CD4-positive, alpha-beta T cell treated with Interferon alpha-2 for 1 hour (primary cell): Measurements from ENCODE around the gene NUDT22.

Experiments
- DNase-seq, 2 donors: peaks; one replicate each; pipeline ENCODE4 v3.0.0-alpha.2; 2020 to 2022

Gene NUDT22

GRCh38 chr11:64229744-64230170 is 3.7 kb downstream of the NUDT22 start:
- DNase-seq, result no peak

GRCh38 chr11:64230171-64230984 is 4.3 kb downstream of the NUDT22 start, which contains the start of gene DNAJC4:
Gene DNAJC4 (plus strand): TSS chr11:64230548. CDS start chr11:64230855, 307 bp downstream.
- peak; percentile 89 to 92 for DNase-seq

DNA sequence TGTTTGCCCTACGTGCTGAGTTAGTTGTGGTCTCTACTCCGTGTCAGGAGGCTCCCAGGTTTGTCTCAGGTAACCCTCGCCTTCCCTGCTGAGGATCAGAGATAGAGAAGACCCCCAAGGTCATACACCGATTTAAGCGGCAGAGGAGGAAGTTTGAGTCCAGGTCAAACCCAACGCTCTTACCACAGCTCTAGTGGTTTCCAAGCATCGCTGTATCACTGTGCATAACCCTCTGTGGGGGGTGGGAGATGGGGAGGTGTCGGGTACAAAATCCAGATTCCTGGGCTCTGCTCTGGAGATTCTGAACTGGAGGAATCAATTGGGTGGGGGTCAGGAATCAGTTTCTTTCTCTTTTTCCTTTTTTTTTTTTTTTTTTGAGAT is 4.9 kb downstream of the NUDT22 start:
- no peak for DNase-seq

GRCh38 chr11:64231546-64231945 is 5.5 kb downstream of the NUDT22 start:
- no peak for DNase-seq

- no peak for DNase-seq
Observed at GRCh38 chr11:64232182-64232966, 6.3 kb downstream of the NUDT22 start.

GRCh38 chr11:64232967-64233315 is 6.9 kb downstream of the NUDT22 start:
- no peak for DNase-seq

DNA sequence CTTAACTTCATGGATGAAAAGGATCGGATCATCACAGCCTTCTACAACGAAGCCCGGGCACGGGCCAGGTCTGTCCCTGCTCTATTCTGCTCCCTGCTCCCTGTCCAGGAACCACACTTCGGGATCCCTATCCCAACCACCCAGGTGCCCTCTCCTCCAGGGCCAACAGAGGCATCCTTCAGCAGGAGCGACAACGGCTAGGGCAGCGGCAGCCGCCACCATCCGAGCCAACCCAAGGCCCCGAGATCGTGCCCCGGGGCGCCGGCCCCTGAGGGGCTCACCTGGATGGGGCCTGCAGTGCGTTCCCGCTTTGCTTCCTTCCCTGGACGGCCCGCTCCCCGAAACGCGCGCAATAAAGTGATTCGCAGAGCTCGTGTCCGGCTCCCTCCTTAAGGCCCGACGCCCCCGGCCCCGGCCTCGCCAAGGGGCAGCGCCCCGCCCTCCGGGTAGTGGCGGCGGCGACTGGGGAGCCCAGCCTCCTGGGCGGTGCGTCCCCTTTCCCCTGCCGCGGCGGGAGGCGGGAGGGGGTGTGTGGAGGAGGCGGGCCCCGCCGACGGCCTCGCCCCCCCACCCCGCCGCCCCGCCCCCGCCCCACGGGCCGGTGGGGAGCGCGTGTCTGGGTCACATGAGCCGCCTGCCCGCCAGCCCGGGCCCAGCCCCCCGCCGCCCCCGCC is 8.0 kb downstream of the NUDT22 start, which contains the start of gene VEGFB:
Gene VEGFB, plus strand, starts transcription at position 672 of the 674 bp plus-strand sequence. CDS start 250 bp downstream, outside the sequence.
- DNase-seq, result peak; percentile 76 to 86

DNA sequence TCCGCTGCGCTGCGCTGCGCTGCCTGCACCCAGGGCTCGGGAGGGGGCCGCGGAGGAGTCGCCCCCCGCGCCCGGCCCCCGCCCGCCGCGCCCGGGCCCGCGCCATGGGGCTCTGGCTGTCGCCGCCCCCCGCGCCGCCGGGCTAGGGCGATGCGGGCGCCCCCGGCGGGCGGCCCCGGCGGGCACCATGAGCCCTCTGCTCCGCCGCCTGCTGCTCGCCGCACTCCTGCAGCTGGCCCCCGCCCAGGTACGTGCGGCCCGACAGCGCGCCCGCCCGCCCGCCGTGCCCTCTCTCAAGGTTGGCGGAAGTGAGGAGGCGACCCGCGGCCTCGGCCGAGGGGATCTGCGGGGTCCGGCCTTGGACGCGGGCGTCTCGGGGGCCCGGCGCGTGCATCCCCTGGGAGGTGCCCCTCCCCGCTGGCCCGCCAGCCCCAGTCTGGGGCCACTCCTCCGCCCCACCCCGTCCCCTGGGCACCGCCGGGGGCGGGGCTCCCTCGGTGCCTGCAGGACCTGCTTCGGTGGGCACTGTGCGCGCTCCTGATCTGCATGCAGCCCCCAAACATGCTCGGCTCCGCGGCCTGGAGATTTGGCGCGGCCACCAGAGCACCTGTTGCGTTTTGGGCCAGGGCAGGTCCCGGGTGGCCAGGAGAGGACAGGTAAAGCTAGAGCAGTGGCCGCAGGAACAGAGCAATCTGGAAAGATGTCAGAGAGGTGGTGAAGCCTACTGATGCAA is 8.7 kb downstream of the NUDT22 start:
- DNase-seq, result peak; percentile 30 to 55

DNA sequence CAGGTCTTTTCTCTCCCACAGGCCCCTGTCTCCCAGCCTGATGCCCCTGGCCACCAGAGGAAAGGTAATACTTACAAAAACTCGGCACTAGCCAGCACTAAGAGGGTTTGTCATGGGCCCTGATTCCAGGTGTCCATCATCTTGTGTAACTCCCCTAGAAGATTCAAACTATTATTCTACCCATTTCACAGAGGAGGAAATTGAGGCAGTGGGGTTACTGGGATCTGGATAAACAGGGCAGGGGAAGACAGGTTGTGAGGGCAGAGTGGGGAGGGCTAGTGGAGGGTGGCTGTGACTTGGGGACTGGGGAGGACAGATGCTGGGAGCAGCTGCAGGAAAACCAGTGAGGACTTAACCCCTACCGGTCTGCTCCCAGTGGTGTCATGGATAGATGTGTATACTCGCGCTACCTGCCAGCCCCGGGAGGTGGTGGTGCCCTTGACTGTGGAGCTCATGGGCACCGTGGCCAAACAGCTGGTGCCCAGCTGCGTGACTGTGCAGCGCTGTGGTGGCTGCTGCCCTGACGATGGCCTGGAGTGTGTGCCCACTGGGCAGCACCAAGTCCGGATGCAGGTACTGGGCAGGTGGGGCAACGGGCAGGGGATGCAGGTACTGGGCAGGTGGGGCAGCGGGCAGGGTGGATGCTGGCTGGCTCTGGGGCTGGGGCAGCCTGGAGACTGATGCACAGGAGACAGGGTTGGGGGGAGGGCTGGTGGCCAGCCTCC is 9.5 kb downstream of the NUDT22 start:
- no peak for DNase-seq

DNA sequence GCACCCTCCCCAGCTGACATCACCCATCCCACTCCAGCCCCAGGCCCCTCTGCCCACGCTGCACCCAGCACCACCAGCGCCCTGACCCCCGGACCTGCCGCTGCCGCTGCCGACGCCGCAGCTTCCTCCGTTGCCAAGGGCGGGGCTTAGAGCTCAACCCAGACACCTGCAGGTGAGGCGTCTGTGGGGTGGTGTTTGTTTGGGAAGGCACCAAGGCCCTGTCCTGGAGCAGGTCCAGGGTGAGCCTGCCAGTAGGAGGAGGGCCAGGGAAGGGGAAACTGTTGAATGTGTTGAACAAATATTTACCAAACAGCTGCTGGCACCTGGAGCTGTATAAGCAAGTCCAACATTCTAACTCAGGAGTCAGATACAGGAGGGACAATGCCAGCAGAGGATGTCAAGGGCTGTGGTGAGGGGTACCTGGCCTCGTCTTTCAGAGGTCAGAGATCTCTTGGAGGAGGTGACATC is 11.4 kb downstream of the NUDT22 start:
- DNase-seq, result no peak

DNA sequence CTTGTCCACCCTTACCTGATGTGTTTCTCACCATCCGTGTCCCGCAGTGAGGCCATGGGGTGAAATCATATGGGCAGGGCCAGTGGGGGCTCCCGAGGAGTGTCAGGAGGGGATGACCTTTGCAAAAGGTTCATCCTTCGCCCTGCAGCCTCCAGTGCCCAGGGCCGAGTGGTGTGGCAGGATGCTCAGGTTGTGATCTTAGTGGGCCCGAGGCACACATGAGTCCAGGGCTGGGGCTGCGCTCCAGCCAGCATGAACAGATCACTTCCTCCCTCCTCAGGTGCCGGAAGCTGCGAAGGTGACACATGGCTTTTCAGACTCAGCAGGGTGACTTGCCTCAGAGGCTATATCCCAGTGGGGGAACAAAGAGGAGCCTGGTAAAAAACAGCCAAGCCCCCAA is 12.0 kb downstream of the NUDT22 start:
- DNase-seq, result no peak

DNA sequence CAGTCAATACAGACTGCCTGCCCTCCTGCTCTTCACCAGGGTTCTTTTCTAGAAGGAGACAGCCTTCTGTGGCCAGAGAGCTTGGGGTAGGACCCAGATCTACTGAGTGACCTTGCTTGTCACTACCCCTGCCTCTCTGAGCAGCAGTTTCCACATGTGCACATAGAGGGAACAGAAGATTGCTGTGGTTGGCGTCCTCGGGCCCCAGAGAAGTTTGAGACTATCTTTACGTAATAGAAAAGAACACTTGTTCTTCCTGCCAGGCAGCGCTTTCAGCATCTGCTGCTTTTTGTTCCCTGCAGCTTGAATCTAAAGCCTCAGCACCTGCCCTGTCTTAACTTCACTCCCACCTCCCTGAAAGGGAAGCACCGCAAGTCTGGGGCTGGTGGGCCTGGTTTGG is 12.9 kb downstream of the NUDT22 start:
- no peak for DNase-seq

DNA sequence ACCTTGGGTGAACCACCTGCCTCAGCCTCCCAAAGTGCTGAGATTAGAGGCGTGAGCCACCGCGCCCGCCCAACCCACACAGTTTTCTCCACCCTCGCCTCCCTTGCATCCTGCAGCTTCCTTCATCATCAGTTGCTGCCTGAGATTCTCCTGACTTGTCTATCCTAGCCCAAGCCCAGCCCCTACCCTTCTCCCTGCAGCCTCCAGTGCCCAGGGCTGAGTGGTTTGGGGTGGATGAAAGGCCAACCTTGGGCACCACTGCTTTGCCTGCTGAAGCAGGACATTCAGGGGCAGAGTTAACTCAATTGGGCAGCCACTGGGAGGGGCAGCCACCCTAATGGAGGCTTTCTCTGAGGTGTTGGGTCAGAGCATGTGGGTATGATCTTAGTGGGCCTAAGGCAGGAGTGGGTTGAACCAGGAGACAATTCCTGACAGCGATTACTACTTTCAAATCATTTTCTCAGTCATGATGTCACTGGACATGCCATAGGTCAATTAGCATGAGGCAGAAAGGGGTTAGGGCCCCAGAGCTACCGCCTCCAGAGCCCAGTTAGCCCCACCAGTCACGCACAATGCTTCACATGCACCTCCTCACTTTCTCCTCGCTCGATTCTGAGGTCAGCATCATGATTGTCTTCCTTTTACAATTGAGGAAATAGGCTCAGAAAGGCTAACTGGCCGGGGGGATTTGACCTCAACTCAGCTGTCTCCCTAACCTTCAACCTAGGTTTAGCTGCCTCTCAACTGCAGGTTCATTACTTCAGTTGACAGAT is 13.8 kb downstream of the NUDT22 start:
- peak in 1 of 2 donors; percentile 80 for DNase-seq

DNA sequence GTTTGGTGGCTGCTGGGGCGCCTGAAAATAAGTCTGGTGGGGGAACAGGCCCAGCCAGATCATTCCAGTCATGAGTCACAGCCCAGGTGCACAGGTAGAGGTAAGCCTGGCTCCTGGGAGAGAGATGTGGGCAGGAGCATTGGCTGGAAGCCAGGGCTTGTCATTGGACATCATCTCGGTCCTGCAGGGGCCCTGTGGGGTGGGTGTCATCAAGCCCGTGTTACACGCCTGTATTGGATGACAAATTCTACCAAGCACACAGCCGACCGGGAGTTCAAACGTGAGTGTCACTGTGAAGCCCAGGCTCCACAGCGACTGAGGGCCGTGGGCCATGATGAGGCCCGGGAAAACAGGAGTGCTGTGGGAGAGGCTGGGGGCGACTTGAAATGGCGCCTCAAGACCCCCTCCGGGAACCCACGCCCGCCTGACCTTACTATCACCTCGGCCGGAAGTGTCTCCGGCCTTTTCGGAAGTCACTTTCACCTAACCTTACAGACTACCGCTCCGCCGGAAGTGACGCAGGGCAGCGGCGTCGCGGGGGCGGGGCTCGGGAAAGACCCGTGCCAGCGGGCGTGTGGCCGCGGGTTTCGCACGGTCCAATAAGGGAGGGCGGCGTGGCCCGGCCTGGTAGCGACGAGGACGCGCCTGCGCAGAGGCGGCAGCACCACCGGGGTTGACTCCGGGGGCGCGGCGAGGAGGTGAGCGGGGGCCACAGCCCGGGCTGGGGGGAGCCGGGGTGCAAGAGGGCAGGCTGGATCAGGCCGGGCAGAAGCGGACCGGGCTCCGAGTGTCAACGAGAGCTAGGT is 14.6 kb downstream of the NUDT22 start, which contains the start of gene FKBP2:
Gene FKBP2, plus strand, starts transcription at position 661 of the 806 bp plus-strand sequence. CDS start 1,293 bp downstream, outside the sequence.
- peak; percentile 99 for DNase-seq

DNA sequence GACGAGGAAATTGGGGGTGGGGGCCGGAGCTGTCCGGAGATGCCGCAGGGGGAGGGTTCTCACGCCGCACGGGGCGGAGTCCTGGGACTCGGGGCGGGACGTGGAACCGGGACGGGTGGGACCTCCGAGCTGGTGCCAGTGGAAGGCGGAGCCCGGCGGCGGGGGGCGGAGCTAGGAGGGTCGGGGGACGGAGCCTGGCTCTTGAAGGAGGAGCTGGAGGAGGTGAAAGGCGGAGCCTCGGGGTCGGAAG is 15.1 kb downstream of the NUDT22 start:
- DNase-seq, result peak in 1 of 2 donors; percentile 100

- DNase-seq, result peak; percentile 24 to 100
Observed at GRCh38 chr11:64241491-64242374, 15.7 kb downstream of the NUDT22 start.

- DNase-seq, result no peak
Observed at GRCh38 chr11:64243236-64243854, 17.3 kb downstream of the NUDT22 start.

DNA sequence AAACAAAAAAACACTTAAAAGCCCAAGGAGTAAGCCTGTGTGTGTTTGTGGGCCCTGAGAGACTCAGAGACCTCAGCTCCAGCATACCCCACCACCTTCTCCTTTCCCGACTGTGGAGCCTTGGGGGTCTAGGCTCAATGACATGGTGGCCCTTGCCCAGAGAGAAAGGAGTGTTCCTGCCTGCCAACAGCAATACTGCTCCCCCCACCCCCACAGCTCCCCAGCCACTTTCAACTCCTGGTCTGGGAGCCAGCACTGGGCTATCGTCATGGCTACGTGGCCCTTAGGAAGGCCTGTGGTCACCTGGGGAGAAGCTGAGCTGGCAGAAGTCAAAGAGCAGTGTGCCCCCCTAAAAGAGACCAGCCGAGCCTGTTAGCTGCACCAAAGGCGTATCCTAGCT is 18.0 kb downstream of the NUDT22 start:
- DNase-seq, result no peak

GRCh38 chr11:64244966-64245365 is 18.9 kb downstream of the NUDT22 start:
- no peak for DNase-seq
